OCI-LY7 (cell line): ENCODE measurements around the gene HMG20B.

ENCODE experiments used
- CTCF ChIP-seq: fragments of 200-600 bp; sonication (generic); conservative IDR thresholded peaks from 2 replicates; pipeline ENCODE4 v1.5.1; 2014; ENCODE audit warnings: mild to moderate bottlenecking, antibody characterized with exemption, low read length, moderate library complexity, mixed read lengths
- EZH2phosphoT487 ChIP-seq: fragments of 200-600 bp; sonication (generic); IDR thresholded peaks from 2 replicates; pipeline ENCODE4 v1.6.1; 2018; ENCODE audit warnings: low read depth, borderline replicate concordance, mild to moderate bottlenecking, mixed run types, antibody characterized with exemption, low read length, moderate library complexity, mixed read lengths

GRCh38 chr19:3570606-3571011 lies 2.1 kb upstream of the HMG20B start:
- TF ChIP-seq CTCF (no peak), EZH2phosphoT487 (no peak)
